Stimulated activated CD8-positive, alpha-beta memory T cell treated with anti-CD3 and anti-CD28 coated beads, Interleukin-7, amount 100 ng/mL, for 4 hours (primary cell): Measurements from ENCODE around the gene MFN1.
"Not testable (repeated sequence)": the region's sequence is repeated elsewhere in the genome, so short reads cannot be mapped to it uniquely, and the experiment has no call there.

Experiments
- DNase-seq, 2 donors: peaks; one replicate each; pipeline ENCODE4 v3.0.0-alpha.2; 2020; ENCODE audit warnings: low read depth in 2 of 2

MFN1 gene

DNA sequence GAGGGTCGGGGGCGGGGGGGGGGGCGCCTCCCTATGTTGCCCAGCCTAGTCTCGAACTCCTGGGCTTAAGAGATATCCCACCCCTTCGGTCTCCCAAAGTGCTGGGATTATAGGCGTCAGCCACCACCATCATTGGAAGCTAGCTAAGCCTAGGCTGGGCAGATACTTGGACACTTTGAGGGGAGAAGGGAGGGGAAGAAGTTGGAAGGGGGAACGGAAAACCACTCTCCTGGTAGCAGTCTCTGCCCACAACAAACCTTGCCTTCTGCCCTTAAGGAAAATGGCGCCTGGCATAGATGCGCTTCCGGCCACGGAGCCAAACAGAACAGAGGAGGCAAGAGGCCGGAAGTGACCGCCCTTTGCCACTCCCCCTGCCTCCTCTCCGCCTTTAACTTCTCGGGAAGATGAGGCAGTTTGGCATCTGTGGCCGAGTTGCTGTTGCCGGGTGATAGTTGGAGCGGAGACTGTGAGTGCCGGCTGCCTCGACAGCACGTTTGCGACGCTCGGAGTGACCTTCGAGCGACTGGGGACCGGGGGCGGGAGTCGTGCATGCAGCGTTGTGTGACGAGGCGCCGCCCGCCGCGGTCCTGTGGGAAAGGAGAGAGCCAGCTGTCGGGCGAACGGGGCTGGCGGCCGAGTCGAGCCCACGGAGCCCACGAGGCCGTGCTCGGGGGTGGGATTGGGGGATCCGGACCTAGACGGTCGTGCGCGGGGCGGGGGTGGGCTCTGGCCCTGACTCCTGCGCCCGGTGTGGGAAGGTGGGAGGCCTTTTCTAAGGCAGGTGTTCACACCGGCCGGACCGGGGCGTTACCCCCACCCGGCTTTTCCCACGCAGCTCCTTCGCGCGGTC, at the start of gene MFN1:
Gene MFN1, plus strand, starts transcription at position 365 of the 850 bp plus-strand sequence. CDS start 1,143 bp downstream, outside the sequence.
- peak; percentile 83 to 87 for DNase-seq

DNA sequence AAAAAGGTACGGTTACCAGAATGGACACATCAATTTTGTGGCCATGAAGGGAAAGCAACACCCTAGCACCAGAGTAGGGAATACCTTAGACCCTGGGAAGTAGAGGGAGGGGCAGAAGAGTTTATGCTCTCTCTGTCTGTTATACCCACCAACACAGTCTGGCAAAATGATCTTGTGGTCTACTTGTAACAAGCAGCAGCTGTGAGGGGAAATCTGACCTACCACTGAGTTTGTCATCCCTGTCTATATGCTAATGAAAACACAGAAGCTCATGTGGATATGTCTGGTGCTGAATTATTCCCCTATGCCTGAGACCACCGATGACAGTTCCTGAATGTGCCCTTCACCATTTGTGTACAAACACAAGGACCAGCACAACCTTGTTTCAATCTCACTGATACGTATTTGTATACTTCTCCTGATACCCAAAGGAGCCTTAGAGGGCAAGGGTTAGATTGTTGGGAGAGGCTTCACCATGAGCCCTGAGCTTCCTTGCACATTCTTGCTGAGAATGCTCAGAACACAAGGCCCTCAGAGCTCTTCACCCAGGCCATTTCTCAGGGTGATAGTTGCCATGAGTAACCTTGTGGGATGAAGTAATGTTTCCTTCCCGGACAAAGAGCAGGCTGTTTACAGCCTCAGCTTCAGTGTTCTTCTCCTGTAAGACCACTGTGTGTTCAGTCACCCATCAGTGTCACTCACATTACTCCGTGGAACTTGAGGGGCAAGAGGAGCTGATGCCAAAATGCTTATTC, 49.4 kb upstream of the MFN1 start:
- no peak for DNase-seq

DNA sequence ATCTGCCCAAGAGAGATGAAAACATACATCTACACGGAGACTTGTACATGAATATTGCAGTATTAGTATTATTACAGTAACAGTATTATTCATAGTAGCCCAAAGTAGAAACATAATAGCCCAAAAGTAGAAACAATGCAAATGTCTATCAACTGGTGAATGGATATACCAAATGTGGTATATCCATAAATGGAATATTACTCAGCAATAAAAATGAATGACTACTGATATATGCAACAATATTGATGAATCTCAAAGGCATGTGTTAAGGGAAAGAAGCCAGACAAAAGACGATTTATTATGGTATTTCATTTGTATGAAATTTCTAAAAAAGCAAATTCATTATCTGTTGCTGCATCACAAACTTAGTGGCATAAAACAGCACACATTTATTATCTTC, 48.2 kb upstream of the MFN1 start:
- no peak for DNase-seq

DNA sequence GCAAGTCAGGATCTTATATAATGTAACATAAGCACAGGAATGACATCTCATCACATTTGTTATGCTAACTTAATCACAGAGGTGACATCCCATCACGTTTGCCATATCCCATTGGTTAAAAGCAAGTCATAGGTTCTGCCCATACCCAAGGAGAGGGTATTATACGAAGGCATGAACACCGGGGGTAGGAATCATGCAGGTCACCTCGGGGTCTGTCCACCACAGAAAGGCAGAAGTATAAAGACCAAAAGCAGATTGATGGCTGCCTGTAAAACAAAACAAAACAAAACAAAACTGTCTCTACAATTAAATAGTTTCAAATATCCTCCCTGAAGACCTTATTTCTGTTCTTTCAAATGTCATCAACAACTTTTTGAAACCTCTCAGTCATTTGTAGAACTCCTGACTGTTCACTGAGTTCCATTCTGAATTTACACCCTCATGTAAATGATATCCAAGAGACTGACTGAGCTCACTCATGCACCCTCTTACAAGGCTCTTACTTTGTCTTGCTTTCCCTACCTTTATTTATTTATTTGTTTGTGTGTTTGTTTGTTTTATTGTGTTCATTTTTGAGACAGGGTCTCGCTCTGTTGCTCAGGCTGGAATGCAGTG, 47.4 kb upstream of the MFN1 start:
- DNase-seq: no peak

DNA sequence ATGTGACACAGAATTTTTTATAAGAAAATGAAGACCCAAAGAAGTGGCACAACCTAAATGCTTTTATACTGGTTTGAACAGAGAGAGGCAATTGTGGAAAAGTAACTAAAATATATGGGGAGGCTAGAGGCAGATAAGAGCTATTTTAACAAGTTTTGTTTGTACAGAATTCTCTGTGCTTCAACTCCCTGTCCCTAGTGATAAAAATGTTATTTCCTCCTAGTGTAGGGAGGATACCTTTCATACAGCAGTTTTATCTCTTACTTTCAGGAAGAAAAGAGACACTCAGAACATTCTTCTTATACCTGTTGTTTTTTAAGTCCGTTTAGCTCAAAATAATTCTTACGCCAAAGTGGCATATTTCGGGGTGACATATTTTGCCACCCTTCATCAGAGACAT, 45.9 kb upstream of the MFN1 start:
- no peak for DNase-seq

DNA sequence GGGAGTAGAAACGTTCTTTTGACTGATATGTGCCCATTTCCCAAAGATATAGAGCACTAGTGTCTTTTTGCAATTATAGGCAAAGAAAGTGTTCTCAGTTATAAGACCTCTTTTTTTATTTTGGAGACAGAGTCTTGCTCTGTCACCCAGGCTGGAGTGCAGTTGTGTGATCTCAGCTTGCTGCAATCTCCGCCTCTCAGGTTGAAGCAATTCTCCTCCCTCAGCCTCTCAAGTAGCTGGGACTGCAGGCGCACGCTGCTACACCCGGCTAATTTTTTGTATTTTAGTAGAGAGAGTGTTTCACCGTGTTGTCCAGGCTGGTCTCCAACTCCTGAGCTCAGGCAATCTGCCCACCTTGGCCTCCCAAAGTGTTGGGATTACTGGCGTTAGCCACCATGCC, 45.4 kb upstream of the MFN1 start:
- no peak for DNase-seq

DNA sequence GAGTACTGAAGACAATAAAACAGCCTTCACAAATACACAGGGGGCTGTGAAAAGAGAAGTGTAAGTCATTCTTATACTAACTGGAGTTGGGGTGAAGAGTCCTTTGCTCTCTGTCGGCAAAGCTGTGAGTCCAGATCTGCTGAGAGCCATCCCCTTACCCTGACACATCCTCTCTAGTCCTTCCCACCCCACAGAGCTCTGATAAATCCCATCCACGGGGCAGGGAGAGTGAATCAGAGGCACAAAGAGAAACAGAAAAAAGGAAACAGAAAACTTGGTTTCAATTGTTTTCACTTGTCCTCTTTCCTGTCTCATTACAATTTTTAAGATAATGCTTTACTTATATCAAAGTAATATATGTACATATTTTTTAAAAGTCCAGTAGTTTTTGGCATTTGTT, 42.9 kb upstream of the MFN1 start:
- DNase-seq: no peak

DNA sequence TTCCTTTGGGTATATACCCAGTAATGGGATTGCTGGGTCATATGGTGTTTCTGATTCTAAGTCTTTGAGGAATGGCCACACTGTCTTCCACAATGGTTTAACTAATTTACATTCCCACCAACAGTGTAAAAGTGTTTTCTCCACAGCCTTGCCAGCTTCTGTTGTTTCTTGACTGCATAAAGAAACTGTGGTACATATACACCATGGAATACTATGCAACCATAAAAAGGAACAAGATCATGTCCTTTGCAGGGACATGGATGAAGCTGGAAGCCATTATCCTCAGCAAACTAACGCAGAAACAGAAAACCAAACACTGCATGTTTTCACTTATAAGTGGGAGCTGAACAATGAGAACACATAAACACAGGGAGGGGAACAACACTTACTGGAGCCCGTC, 40.1 kb upstream of the MFN1 start:
- not testable (repeated sequence) for DNase-seq

DNA sequence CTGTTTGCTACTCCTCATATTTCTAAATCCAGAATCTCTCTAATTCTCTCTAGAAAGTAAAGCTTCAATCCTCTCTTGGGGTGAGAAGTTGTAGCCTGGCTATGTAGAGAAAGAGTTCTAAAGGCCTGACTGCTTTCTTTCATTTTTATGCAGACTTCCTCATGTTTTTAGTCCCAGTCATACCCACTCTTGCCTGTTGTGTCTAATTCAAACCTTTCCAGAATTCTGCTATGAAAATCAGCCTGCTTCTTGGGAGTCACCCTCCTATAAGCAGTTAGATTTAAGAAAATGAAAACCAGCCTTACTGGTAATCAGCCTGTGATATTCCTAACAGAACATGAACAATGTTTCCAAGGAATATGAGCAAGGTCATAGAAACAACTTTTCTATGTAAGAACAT, 39.5 kb upstream of the MFN1 start:
- DNase-seq: no peak

DNA sequence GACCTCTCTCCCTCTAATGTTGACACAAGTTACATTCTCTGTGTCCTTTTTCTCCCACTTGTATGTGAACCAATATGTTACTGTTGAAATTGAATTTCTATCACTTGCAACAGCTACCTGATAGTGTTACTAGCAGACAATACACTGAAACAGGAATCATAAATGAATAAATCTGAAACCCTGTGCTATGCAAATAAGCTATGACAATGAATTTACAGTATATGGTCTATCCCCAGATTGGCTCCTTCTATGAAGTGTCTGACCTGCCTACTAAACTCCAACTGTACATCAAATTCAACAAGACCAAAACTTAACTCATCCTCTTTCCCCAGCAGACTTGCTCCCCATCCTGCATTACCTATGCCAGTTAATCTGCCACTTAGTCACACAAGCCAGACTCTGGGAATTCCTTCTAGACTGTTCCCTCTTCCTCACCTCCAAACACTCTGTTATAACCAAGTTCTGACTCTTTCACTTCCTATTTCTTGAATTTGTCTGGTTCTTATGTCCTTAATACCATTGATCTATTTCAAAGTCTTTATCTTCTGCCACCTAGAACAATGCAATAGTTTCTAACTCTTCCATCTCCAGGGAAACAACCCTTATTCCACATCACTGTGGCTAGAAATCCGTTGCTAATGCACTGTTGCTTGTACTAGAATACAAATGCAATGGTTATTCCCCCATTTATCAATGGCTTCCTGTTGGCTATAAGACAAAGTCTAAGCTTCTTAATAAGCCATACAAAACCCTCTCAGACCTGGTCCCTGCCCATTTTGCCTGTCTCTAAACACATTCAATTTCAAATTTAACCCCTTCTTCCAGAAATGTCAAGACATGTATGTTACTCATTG, 38.1 kb upstream of the MFN1 start:
- DNase-seq: no peak

DNA sequence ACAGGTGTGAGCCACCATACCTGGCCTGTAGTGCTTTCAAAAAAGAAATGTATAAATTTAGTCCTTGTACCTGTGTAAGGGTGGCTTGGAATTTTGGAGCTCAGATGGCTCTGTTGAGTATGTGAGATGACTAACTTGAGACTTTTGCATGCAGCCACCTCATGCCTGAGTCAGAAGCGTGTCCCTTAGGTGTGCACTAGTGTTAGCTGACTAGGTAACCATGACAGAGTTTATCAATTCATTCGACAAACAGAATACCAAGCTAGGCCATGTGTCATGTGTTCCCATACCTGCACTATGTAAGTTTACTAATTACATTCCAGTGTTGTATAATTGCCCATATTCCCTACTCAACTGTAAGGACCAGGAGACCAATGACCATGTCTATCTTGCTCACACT, 28.6 kb upstream of the MFN1 start:
- DNase-seq: no peak

DNA sequence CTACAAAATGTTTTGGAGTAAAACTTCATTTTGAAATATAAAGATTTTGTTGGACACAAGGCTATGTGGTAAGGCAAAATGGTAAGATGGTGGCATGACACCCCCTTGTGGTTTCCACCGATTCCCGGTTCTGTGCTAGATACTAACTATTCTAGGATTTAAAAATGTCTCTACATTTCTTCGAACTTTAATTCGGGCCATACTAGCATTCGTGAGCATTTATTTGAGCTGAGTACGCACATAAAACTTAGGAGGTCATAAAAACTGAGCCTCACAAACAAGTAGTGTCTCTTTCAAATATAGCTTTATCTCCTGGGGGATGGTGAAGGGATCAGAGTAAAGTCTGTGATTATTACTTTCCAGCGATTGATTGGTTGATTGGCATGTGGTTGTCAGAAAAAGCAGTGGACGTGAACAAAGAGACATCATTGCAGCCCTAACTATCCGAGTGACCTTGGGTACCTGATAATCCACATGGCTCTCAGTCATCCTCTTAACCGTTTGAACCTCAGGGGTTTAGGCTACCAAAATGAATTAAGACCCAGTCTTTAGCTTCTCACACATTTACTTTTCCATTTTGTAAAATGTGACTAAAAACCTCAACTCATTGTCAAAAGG, 25.7 kb upstream of the MFN1 start:
- no peak for DNase-seq

DNA sequence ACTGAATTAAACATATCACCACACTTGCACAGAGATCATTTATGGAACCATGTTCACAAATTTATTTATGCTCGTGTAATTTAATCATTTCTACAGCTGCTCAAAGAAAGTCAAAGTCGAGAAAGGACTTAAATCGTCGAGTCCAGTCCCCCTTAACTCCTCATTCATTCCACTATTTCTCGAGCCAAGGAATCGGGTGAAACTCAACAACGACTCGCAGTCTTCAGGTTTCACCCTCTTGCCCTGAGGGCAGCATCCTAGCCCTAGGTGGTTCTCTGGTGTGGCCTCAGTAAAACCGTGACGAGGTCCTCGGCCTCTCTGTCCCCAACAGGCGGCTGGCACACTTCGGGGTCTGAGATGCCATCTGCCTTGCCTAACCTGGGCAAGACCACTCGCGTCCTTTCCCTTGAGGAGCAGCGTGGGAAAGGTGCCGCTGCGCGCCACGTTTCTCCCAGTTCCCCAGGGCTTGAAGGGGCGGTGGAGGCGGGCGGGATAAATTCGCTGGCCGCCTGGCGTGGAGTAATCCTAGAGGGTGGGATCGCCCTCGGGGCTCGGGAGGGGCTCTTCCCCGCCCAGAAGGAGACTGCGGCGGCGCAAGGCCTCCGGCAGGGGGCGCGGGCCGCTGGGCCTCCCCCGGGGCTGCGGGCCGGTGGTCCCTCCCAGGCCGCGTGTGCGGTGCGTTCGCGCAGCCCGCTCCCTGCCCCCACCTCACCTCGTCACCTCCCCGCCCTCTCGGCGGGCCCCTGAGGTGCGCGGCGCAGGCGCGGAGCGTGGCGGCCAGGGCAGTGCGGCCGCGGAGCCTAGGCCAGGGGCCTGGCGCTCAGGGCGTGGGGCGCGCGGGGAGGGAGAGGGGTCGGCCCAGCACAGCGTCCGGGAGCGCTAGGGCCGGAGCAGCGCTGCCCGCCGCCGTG, 25.0 kb upstream of the MFN1 start, which contains the start of gene ZNF639:
Gene ZNF639, plus strand, starts transcription at position 746 of the 911 bp plus-strand sequence. CDS start 5,263 bp downstream, outside the sequence.
- peak; percentile 66 to 85 for DNase-seq

DNA sequence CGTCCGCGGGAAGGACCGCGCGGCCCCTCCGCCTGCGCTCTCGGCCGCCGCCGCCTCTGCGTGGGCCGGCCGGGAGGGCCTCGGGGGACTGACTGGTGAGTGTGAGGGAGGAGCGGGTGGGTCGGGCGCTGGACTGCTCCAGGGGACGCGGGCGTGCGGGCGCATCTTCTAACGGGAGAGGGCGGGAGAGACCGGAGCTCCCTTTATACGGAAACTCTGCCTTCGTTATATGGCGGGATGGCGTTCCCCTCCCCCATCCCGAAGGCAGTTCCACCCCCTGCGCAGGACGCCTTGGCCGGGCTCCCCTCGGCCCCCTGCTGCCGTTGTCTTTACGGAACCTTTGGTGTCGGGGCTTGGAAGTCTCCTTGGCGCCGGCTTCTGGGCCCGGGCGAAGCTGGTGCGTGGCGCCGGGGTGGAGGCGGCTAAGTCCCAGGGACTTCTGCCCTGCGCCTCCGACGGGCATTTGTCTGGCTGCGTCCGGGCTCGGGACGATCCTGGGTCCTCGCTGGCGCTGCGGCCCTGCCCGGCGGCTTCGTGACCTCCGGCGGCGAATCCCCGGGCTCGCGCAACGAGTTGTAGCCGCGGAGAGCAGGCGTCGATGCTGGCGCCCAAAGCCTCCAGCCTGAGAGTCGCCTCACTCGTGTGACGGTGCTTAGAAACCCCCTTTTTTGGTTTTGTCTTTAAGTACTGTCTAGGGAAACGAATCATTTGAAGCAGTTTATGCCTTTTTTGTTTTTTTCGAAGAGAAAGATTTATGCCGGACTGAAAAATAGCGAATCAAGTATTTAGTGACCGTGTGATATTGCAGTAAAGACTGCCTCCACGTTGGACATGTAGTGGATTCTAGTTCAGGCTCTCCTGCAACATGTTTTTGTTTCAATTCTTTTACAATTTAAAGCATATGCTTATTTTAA, 24.1 kb upstream of the MFN1 start:
- peak; percentile 18 to 48 for DNase-seq

DNA sequence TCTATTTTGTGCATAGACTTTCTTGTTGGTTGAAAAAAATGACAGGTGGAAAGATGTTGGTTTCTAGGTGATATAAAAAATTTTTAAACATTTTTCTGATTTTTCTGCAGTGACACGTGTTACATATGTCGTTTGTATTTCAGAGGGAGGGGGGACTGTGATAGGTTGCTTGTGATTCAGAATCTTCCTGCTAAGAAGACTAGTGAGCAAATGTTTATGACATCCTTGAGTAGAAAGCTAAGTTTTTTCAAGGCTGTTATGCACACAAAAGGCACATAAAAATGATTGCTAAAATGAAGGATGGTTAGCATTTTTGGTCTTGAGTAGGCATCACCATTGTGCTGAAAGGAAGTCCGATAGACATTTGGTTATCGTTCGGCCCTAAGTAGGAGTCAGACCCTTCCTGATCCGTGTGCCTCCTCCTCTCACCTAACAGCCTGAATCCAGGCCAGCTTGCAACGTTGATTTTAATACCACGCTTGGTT, 23.2 kb upstream of the MFN1 start:
- no peak for DNase-seq

DNA sequence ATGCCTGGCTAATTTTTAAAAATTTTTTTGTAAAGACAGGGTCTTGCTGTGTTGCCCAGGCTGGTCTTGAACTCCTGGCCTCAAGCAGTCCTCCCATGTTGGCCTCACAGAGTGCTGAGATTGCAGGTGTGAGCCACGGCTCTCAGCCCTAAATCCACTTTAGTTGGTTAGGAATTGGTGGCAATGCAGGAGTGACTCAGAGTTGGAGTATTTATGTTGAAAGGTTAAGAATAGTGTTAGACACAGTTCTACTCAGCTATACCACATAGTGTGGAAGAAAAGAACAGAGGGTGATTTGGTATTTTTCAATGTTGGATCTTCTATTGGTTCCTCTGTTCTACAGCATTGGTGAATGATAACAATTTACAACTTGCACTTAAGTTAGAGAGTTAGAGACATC, 17.1 kb upstream of the MFN1 start:
- DNase-seq: no peak

DNA sequence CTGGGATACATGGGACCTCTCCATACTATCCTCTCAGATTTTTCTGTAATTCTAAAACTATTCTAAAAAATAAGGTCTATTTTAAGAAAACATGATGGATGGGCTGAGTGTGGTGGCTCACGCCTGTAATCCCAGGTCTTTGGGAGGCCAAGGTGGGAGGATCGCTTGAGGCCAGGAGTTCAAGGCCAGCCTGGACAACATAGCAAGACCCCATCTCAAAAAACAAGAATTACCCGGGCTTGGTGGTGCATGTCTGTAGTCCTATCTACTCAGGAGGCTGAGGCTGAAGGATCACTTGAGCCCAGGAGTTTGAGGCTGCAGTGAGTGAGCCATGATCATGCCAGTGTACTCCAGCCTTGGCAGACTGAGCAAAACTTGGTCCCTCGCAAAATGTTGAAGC, 15.3 kb upstream of the MFN1 start:
- no peak for DNase-seq

DNA sequence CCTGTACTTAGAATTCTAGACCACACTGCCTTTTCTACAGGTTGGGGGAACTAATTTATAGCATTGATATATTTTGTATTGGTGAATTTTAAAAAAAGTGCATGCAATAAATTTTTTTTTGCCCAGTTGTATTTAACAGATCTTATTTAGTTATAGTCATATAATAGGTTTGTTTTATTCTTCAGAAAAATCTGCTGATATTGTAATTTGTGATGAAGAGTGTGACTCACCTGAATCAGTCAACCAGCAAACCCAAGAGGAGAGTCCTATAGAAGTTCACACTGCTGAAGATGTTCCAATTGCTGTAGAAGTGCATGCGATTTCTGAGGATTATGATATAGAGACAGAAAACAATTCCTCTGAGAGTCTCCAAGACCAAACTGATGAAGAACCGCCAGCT, 14.4 kb upstream of the MFN1 start:
- no peak for DNase-seq
